HT-29 (cell line): ENCODE measurements around the gene VTCN1. TPM values are rescaled to one million over a fixed set of nuclear protein-coding genes. Genes with fewer than 3 reads are reported as not detected.
"Not testable (repeated sequence)": the region's sequence is repeated elsewhere in the genome, so short reads cannot be mapped to it uniquely, and the experiment has no call there.

Experiments
- DNase-seq: peaks from one replicate; pipeline ENCODE4 v3.0.0-alpha.2; 2015; ENCODE audit warnings: low spot score
- total RNA-seq: library from RNA; depleted of rRNA; stranded (reverse); fragments of >200 nt; shearing (Covaris generic); gene quantifications from 2 replicates; pipeline ENCODE4 v1.2.3, GENCODE V29; 2014; rRNA removed

Gene VTCN1
- not detected in 2 replicates for total RNA-seq

- peak; percentile 55 for DNase-seq
These were observed at the start of gene VTCN1 for GRCh38 chr1:117210831-117211261. VTCN1 (minus strand) TSS chr1:117210927; CDS start chr1:117210855, 72 bp downstream.

GRCh38 chr1:117258791-117259190 is 48.1 kb upstream of the VTCN1 start:
- no peak for DNase-seq

- not testable (repeated sequence) for DNase-seq
These were observed 47.3 kb upstream of the VTCN1 start for GRCh38 chr1:117258075-117258474.

GRCh38 chr1:117257291-117257690 is 46.6 kb upstream of the VTCN1 start:
- no peak for DNase-seq

- DNase-seq = no peak
These were observed 39.4 kb upstream of the VTCN1 start for GRCh38 chr1:117250061-117250606.

DNA sequence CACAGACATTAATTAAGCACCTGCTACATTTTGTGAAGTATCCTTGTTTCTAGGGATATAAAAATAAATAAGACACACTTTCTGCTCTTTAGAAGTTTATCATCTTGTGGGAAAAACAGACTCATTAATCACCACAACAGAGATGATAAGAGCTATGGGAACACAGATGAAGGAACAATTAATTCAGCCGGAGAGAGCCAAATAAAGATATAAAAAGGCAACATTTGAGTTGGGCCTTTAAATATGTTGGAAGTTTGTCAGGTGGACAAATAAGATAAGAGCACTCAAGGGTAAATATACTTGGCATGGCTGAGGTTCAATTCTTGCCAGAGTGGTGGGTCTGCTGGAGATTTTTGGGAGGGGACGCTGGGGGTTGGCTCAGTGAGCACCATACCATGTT is 34.2 kb upstream of the VTCN1 start:
- DNase-seq = no peak

- no peak for DNase-seq
These were observed 33.6 kb upstream of the VTCN1 start for GRCh38 chr1:117244306-117244705.

DNA sequence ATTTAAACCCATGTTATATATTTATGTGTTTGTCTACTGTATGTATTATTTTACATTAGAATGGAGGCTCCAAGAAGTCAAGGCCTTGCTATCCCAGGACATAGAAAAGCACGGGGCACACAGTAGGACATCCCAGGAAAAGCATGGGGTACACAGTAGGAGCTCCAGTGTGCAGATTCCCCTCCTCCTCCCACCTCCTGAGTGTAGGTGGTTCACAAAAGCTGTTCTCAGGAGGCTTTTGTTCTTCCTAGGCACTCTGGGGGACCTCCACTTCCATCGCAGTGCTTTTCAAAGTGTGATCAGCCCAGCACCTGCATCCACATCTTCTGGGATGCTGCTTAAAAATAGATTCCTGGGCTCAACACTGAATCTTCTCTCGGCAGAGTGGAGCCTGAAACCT is 30.8 kb upstream of the VTCN1 start:
- no peak for DNase-seq

GRCh38 chr1:117240547-117240946 is 29.8 kb upstream of the VTCN1 start:
- DNase-seq = no peak

GRCh38 chr1:117239467-117239866 is 28.7 kb upstream of the VTCN1 start:
- no peak for DNase-seq

DNA sequence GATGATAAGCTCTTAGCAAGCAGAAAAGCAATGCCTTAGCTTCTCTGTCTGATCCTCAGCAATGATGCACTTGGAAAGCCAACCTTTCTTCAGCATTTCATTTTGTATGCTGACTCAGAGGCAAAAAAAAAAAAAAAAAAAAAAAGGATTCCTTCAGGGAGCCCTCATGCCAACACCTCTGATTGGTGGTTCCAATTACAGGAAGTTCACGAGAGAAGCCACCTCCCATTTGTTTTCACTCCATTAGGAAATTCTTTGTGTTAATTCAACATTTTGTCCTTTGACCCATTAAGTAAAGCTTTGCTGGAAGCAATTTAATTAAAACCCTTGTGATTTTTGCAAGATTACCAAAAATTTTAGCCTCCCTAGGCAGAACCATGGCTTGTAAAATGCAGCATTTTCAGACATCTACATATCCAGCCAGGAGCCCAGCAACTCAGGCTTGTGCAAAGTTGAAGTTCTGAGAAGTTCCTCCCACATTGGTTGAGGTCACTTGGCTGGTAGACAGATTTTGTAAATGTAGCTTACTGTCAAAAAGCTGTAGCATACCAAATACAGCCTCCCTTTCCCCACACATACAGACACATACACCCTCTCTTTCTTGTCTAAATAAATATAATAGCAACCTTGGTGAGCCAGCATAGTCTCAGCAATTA is 27.1 kb upstream of the VTCN1 start:
- DNase-seq = no peak

DNA sequence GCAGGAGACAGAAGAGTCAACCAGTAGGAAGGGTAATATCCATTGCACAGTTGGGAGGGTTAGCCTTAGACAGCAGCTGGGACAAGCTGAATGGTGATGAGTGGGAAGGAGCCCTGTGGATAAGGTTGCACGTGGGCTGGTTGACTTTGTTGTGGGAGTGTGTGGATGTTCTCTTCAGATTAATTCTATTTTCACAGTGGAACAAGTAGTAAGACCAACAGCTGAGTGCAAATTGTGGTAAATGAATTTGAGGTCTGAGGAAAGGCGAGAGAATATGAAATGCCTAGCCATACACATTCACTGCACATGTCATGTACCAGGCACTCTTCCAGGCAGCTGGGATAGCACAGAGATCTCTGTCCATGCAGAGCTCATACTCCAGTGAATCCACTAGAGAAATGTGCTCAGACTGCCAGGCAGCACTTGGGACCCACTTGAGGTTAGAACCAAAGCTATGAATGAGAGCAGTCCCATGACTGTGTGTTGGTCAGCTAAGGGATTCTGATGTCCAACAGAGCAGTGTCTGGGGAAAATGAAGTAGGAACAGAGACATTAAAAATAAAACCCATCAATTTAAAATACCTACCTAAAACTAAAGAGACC is 25.2 kb upstream of the VTCN1 start:
- no peak for DNase-seq

DNA sequence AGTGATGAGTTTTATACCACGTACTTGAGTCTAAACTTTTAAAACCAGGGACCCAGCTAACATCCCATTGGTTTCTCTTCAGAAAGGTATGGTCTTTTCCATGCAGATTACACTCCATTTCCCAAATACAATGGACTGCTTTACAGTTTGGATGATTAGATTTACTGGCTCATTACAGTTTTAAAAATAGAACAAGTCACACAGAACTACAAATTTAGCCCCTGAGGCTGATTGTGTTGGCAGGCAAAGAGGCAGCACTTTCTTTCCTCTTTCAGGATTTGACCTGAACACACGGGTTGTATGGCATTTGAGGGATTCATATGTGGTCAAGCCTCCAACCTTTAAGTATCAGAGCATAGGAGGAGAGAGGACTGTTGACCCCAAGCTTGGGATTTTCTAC is 21.8 kb upstream of the VTCN1 start:
- no peak for DNase-seq

- no peak for DNase-seq
These were observed 21.1 kb upstream of the VTCN1 start for GRCh38 chr1:117231748-117232373.

DNA sequence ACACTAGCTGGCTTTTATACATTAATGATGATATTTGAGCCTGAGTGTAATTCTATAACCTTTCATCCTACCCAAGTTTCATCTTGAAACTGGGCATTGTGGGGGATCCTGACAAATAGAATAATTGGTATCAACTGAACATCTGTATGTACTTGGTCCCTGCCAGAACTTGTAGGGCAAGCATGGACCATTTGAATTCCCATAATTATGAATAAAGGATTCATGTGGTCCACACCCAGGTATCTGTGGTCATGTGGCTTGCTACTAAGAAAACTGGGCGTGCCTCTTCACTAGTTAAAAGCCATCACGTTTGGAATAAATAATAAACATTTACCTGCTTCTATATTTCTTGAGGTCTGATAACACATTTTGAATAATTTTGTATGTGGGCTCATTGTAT is 20.6 kb upstream of the VTCN1 start:
- DNase-seq = no peak

DNA sequence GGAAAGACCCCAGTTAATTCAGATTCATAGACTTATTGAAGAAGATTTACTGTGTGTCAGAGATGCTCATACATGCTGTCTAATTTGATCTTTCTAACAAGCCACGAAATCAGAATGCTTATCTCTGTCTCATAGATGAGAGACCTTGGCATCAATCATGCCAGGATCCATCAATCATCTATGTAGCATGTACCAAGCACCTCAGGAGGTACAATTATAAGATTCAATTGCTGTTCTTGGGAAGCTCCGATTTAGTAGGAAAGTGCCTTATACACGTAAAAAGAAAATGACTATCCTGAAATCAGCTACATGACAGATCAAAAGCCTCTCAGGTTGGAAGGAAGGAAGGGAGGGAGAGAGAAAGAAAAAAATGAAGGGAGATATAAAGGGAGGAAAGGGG is 18.5 kb upstream of the VTCN1 start:
- no peak for DNase-seq

DNA sequence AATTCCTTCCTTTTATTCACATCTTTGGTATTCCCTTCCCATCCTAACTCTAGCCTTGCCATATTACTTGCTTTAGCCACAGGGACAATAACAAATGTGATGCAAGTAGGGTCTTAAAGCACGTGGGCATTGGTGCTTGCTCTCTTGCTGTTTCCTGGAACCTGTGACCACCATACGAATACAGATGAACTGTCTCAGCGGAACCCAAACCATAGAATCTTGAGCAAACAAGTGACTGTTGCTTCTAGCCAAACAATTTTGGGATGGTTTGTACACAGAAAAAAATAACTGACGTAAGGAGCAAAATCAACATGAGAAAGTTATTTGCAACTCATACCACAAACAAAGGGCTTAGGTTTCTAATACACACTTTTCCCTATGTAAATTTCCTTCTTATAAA is 15.2 kb upstream of the VTCN1 start:
- no peak for DNase-seq

- DNase-seq = no peak
These were observed 6.0 kb upstream of the VTCN1 start for GRCh38 chr1:117216718-117217117.

DNA sequence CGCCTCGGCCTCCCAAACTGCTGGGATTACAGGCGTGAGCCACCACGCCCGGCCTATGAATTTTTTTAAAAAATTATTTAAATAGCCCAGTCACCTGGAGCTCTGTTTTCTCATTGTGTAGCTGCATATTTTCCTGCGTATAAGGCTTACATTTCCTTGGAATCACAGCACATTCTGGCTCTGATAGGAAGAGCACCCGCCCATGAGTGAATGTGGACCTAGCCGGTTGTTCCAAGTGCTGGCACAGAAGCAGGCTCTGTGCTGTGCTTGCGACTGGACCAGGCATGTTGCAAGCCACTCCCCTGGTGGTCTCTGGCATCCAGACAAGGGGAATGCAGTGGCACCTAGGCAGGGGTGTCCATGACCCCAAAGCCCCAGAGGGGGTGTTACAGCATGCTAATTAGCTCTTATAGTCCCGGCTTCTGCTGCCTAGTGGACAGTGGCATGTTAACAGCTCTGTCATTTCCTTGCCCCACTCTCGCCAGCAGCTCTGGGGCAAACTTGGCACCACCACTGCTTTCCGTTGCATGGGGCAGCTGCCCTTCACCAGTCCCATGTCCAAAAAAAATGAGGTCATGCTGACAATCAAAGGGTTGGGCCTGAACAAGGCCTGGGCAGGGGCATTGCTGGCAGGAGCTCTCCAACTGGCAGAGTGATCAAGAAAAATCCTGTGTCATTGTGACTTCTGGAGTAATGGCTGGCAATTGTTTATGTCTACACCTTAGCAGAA is 5.2 kb upstream of the VTCN1 start:
- no peak for DNase-seq

GRCh38 chr1:117215019-117215418 is 4.3 kb upstream of the VTCN1 start:
- no peak for DNase-seq

DNA sequence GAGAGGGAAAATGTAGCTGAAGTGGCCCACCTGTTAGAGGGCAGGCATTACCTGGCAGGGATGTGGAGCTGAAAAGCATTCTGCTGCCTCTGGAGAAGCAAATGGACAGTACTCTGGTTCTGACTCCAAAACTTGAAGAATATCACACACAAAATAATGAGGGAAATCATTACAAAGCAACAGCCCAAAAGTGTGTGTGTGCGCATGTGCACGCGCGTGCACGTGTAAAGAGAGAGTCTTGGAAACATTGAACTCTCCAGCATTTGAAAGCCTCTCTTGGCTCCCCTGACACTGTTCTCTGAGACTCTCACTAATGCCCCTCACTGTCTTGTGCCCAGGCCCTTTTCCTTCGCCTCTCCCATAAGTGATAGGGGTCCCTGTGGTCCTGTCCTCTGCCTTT is 2.3 kb upstream of the VTCN1 start:
- DNase-seq = no peak

DNA sequence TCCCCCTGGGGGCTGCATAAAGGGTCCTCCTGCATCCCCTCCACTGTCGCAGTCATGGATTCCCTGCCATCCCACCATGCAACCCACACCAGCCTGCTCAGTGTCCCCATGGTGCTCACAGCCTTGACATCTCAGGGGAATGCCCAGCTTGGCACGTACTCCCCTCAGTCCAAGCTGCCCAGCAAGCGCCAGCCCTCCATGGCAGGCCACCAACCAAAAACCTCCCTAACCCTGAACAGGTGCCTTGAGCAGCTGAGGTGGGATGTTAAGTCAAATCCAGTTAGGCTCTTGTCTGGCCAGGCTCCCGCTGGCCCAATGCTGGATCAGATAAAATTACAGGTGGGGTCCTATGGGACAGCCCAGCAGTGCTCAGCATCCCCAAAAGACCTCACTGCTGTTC is 341 bp downstream of the VTCN1 start:
- DNase-seq = no peak
